SK-N-DZ (cell line): Measurements from ENCODE around the gene MGMT.

Experiments used
- DNase-seq: peaks from one replicate; pipeline ENCODE4 v3.0.0-alpha.2; 2015; ENCODE audit warnings: low spot score

Gene MGMT

GRCh38 chr10:129759214-129760002 lies 292.4 kb downstream of the MGMT start:
- no peak for DNase-seq

GRCh38 chr10:129760003-129760315 lies 292.9 kb downstream of the MGMT start:
- DNase-seq: no peak

- DNase-seq: no peak
Observed at GRCh38 chr10:129760416-129760815, 293.4 kb downstream of the MGMT start.

- no peak for DNase-seq
Observed at GRCh38 chr10:129761197-129761972, 294.3 kb downstream of the MGMT start.

GRCh38 chr10:129761981-129762956 lies 295.2 kb downstream of the MGMT start:
- DNase-seq: no peak

- DNase-seq: no peak
Observed at GRCh38 chr10:129764011-129764900, 297.2 kb downstream of the MGMT start.

GRCh38 chr10:129764901-129765663 lies 298.0 kb downstream of the MGMT start:
- no peak for DNase-seq

GRCh38 chr10:129765664-129766550 lies 298.9 kb downstream of the MGMT start:
- DNase-seq: no peak

GRCh38 chr10:129766611-129767550 lies 299.8 kb downstream of the MGMT start:
- DNase-seq: no peak

GRCh38 chr10:129767751-129768150 lies 300.7 kb downstream of the MGMT start:
- no peak for DNase-seq

GRCh38 chr10:129768437-129769355 lies 301.7 kb downstream of the MGMT start:
- peak; percentile 56 for DNase-seq

- no peak for DNase-seq
Observed at GRCh38 chr10:129769381-129770116, 302.5 kb downstream of the MGMT start.

- DNase-seq: no peak
Observed at GRCh38 chr10:129770286-129770685, 303.2 kb downstream of the MGMT start.

GRCh38 chr10:129771024-129771423 lies 304.0 kb downstream of the MGMT start:
- no peak for DNase-seq

GRCh38 chr10:129771576-129771975 lies 304.5 kb downstream of the MGMT start:
- DNase-seq: no peak

- DNase-seq: no peak
Observed at GRCh38 chr10:129771991-129772431, 305.0 kb downstream of the MGMT start.
